OCI-LY1 (cell line): ENCODE data around the gene SLC26A5.

Experiments
- CTCF ChIP-seq: fragments of 200-600 bp; sonication (generic), shearing (Covaris generic); IDR thresholded peaks from 2 replicates; pipeline ENCODE4 v1.5.1; 2017; ENCODE audit warnings: mild to moderate bottlenecking, antibody characterized with exemption, low read length, moderate library complexity, mixed read lengths
- EZH2 ChIP-seq: fragments of 200-600 bp; sonication (generic), shearing (Covaris generic); IDR thresholded peaks from 2 replicates; pipeline ENCODE4 v1.8.0; 2017; ENCODE audit warnings: borderline replicate concordance, mixed run types, mild to moderate bottlenecking, antibody characterized with exemption, low read length, moderate library complexity, mixed read lengths

GRCh38 chr7:103349805-103350204 is 96.2 kb downstream of the SLC26A5 start:
- TF ChIP-seq CTCF (no peak), EZH2 (no peak)
